WTC11 (cell line): ENCODE data around the gene MOSPD3. TPM values are rescaled to one million over a fixed set of nuclear protein-coding genes. Genes with fewer than 3 reads are reported as not detected.
A peak's percentile ranks its signal among the peaks of the same experiment; 100 is the strongest.

ENCODE experiments used
- ATAC-seq: fragments of 200-7000 bp; cut with Tn5 transposase; 2 replicates; pipeline ENCODE4 v1.10.0; 2021; ENCODE audit warnings: mild to moderate bottlenecking, moderate library complexity
- CTCF ChIA-PET: fragments of 300-600 bp; sonication (Branson Sonifier 250); formaldehyde crosslinking; loops from one replicate; lab custom pipeline; 2021; ENCODE audit warnings: antibody characterized with exemption; lab: Charles Lee
- POLR2A ChIA-PET: fragments of 350-600 bp; sonication (Branson Sonifier 250); formaldehyde crosslinking; loops from one replicate; lab custom pipeline; 2021; ENCODE audit warnings: antibody characterized with exemption; lab: Charles Lee
- DNase-seq: peaks from one replicate; pipeline ENCODE4 v3.0.0; 2021; ENCODE audit warnings: low spot score
- H3K27ac Mint-ChIP-seq: 2 replicates; pipeline ENCODE4 v1.8.0; 2021; ENCODE audit warnings: mixed read lengths
- H3K27me3 Mint-ChIP-seq: 2 replicates; pipeline ENCODE4 v1.8.0; 2021; ENCODE audit warnings: low read depth, mild to moderate bottlenecking, moderate library complexity, mixed read lengths
- H3K36me3 Mint-ChIP-seq: 2 replicates; pipeline ENCODE4 v1.8.0; 2021; ENCODE audit warnings: mixed read lengths
- H3K4me1 Mint-ChIP-seq: 2 replicates; pipeline ENCODE4 v1.8.0; 2022; ENCODE audit warnings: mixed read lengths
- H3K4me3 Mint-ChIP-seq: 2 replicates; pipeline ENCODE4 v1.8.0; 2021; ENCODE audit warnings: mild to moderate bottlenecking, moderate library complexity, mixed read lengths
- H3K9me3 Mint-ChIP-seq: 2 replicates; pipeline ENCODE4 v1.8.0; 2021; ENCODE audit warnings: mixed read lengths
- ATF1 ChIP-seq: sonication (generic); formaldehyde crosslinking; IDR thresholded peaks from 2 replicates; pipeline ENCODE4 v1.8.1; 2023; ENCODE audit warnings: mild to moderate bottlenecking, moderate library complexity, missing genetic modification reagents
- CBFB ChIP-seq: sonication (generic); formaldehyde crosslinking; IDR thresholded peaks from 2 replicates; pipeline ENCODE4 v1.8.1; 2022; ENCODE audit warnings: mild to moderate bottlenecking, low read depth, missing genetic modification reagents
- CREB1 ChIP-seq: sonication (generic); formaldehyde crosslinking; IDR thresholded peaks from 2 replicates; pipeline ENCODE4 v1.8.0; 2023; ENCODE audit warnings: mild to moderate bottlenecking, missing genetic modification reagents
- ELF4 ChIP-seq: sonication (generic); formaldehyde crosslinking; IDR thresholded peaks from 2 replicates; pipeline ENCODE4 v1.8.1; 2022; ENCODE audit warnings: low read depth, mild to moderate bottlenecking, moderate library complexity, missing genetic modification reagents
- GABPB1 ChIP-seq: sonication (generic); formaldehyde crosslinking; IDR thresholded peaks from 2 replicates; pipeline ENCODE4 v1.8.1; 2023; ENCODE audit warnings: mild to moderate bottlenecking, missing genetic modification reagents
- GRHL2 ChIP-seq: fragments of 250-450 bp; sonication (Bioruptor Pico); IDR thresholded peaks from 2 replicates; pipeline ENCODE4 v1.8.0; 2022; ENCODE audit warnings: mild to moderate bottlenecking, moderate library complexity; ENCODE audit not compliant: insufficient replicate concordance, severe bottlenecking
- KAT7 ChIP-seq: sonication (generic); formaldehyde crosslinking; IDR thresholded peaks from 2 replicates; pipeline ENCODE4 v1.8.1; 2023; ENCODE audit warnings: missing genetic modification reagents, mild to moderate bottlenecking, borderline replicate concordance
- MYBL2 ChIP-seq: sonication (generic); formaldehyde crosslinking; IDR thresholded peaks from 2 replicates; pipeline ENCODE4 v1.8.1; 2023; ENCODE audit warnings: mild to moderate bottlenecking, moderate library complexity, missing genetic modification reagents
- SMAD4 ChIP-seq: sonication (generic); formaldehyde crosslinking; IDR thresholded peaks from 2 replicates; pipeline ENCODE4 v1.8.0; 2022; ENCODE audit warnings: mild to moderate bottlenecking, missing genetic modification reagents
- SP1 ChIP-seq: sonication (generic); formaldehyde crosslinking; conservative IDR thresholded peaks from 2 replicates; pipeline ENCODE4 v1.8.1; 2022; ENCODE audit warnings: missing genetic modification reagents
- TEAD1 ChIP-seq: sonication (generic); formaldehyde crosslinking; IDR thresholded peaks from 2 replicates; pipeline ENCODE4 v1.8.0; 2022; ENCODE audit warnings: mild to moderate bottlenecking, missing genetic modification reagents
- TP53 ChIP-seq: sonication (generic); formaldehyde crosslinking; IDR thresholded peaks from 2 replicates; pipeline ENCODE4 v1.8.1; 2023; ENCODE audit warnings: mild to moderate bottlenecking, missing genetic modification reagents
- ZNF138 ChIP-seq: sonication (generic); formaldehyde crosslinking; conservative IDR thresholded peaks from 2 replicates; pipeline ENCODE4 v1.8.1; 2022; ENCODE audit warnings: mild to moderate bottlenecking, moderate library complexity, missing genetic modification reagents
- ZNF423 ChIP-seq: fragments of 250-450 bp; sonication (Bioruptor Pico); IDR thresholded peaks from 2 replicates; pipeline ENCODE4 v2.1.2; 2022; ENCODE audit warnings: mild to moderate bottlenecking, moderate library complexity
- total RNA-seq: library from RNA; stranded (reverse); gene quantifications from 3 replicates; pipeline ENCODE4 v1.2.3, GENCODE V29; 2021
- TF ChIP-seq, protein P1 (sequence below): fragments of 200-600 bp; IDR thresholded peaks from 2 replicates; pipeline ENCODE4 v1.8.0; 2022; ENCODE audit warnings: antibody characterized with exemption
- TF ChIP-seq, protein P2 (sequence below): sonication (generic); formaldehyde crosslinking; IDR thresholded peaks from 2 replicates; pipeline ENCODE4 v1.8.1; 2022; ENCODE audit warnings: mild to moderate bottlenecking, missing genetic modification reagents, moderate library complexity, borderline replicate concordance
- TF ChIP-seq, protein P3 (sequence below): sonication (generic); formaldehyde crosslinking; IDR thresholded peaks from 2 replicates; pipeline ENCODE4 v1.8.0; 2022; ENCODE audit warnings: mild to moderate bottlenecking, missing genetic modification reagents
- TF ChIP-seq, protein P4 (sequence below): sonication (generic); formaldehyde crosslinking; IDR thresholded peaks from 2 replicates; pipeline ENCODE4 v1.8.0; 2022; ENCODE audit warnings: mild to moderate bottlenecking, missing genetic modification reagents
- TF ChIP-seq, protein P5 (sequence below): sonication (generic); formaldehyde crosslinking; IDR thresholded peaks from 2 replicates; pipeline ENCODE4 v1.8.1; 2022; ENCODE audit warnings: missing genetic modification reagents, borderline replicate concordance
- TF ChIP-seq, protein P6 (sequence below): sonication (generic); formaldehyde crosslinking; IDR thresholded peaks from 2 replicates; pipeline ENCODE4 v1.8.1; 2023; ENCODE audit warnings: mild to moderate bottlenecking, missing genetic modification reagents, moderate library complexity
- TF ChIP-seq, protein P7 (sequence below): sonication (generic); formaldehyde crosslinking; conservative IDR thresholded peaks from 2 replicates; pipeline ENCODE4 v1.8.1; 2023; ENCODE audit warnings: mild to moderate bottlenecking, low read depth, missing genetic modification reagents, moderate library complexity
- TF ChIP-seq, protein P8 (sequence below): sonication (generic); formaldehyde crosslinking; IDR thresholded peaks from 2 replicates; pipeline ENCODE4 v1.8.1; 2023; ENCODE audit warnings: mild to moderate bottlenecking, missing genetic modification reagents

Gene MOSPD3
- total RNA-seq, 1 experiment from 2014 or later: 21.9 TPM

DNA sequence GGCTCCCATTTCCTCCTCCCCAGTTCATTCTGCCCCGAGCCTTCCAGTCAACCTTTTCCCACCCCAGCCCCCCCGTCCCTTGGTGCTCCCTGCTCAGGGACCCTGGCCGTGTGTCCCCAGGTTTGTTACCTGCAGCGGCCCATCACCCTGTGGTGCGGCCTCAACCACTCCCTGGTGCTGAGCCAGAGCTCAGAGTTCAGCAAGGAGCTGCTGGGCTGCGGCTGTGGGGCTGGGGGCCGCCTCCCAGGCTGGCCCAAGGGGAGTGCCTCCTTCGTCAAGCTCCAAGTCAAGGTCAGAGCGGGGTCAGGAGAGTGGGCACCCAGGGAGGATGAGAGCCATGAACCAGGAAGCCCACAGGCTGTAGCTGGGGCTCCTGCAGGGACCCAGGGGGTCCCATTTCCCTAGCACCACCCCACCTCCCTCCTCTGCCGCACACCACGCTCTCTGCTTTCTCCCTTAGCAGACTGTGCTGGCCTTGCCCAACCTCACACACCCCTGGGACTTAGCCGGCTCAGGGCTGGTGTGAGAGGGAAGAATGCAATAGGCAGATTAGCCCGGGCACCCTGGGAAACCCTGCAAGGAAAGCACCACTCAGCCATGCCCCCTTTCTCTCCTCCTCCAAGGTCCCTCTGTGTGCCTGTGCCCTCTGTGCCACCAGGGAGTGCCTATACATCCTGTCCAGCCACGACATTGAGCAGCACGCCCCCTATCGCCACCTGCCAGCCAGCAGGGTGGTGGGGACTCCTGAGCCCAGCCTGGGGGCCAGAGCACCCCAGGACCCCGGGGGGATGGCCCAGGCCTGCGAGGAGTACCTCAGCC lies 12.2 kb upstream of the MOSPD3 start:
- peak; percentile 50 for DNase-seq
- peaks cover 10% of the 10 kb centered on the region for H3K27me3 Mint-ChIP-seq
- H3K9me3 Mint-ChIP-seq: no peaks in the 10 kb centered on the region
- no peak for TF ChIP-seq KAT7 (CRISPR knock-in tag)
- TF ChIP-seq TP53: no peak
- TF ChIP-seq, protein P1, sequence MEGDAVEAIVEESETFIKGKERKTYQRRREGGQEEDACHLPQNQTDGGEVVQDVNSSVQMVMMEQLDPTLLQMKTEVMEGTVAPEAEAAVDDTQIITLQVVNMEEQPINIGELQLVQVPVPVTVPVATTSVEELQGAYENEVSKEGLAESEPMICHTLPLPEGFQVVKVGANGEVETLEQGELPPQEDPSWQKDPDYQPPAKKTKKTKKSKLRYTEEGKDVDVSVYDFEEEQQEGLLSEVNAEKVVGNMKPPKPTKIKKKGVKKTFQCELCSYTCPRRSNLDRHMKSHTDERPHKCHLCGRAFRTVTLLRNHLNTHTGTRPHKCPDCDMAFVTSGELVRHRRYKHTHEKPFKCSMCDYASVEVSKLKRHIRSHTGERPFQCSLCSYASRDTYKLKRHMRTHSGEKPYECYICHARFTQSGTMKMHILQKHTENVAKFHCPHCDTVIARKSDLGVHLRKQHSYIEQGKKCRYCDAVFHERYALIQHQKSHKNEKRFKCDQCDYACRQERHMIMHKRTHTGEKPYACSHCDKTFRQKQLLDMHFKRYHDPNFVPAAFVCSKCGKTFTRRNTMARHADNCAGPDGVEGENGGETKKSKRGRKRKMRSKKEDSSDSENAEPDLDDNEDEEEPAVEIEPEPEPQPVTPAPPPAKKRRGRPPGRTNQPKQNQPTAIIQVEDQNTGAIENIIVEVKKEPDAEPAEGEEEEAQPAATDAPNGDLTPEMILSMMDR: no peak
- TF ChIP-seq ATF1 (CRISPR knock-in tag): no peak
- TF ChIP-seq, protein P2, sequence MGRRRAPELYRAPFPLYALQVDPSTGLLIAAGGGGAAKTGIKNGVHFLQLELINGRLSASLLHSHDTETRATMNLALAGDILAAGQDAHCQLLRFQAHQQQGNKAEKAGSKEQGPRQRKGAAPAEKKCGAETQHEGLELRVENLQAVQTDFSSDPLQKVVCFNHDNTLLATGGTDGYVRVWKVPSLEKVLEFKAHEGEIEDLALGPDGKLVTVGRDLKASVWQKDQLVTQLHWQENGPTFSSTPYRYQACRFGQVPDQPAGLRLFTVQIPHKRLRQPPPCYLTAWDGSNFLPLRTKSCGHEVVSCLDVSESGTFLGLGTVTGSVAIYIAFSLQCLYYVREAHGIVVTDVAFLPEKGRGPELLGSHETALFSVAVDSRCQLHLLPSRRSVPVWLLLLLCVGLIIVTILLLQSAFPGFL: no peak
- no peak for TF ChIP-seq TEAD1 (CRISPR knock-in tag)
- no peak for TF ChIP-seq ZNF138 (CRISPR knock-in tag)
- TF ChIP-seq SP1 (CRISPR knock-in tag): no peak
- no peak overlapping the region for H3K27ac Mint-ChIP-seq
- no peak overlapping the region for H3K4me3 Mint-ChIP-seq
- ChIA-PET CTCF (interaction anchor here (2.1 kb wide), 1 partner anchor 105 kb away, joined by 6 read pairs; the partner anchor contains the start of gene POP7), POLR2A (interaction anchor here (1.0 kb wide), 1 partner anchor 12 kb away, joined by 3 read pairs; the partner anchor contains the start of gene MOSPD3)
- ATAC-seq: no peak
- H3K36me3 Mint-ChIP-seq: peaks cover 15% of the 10 kb centered on the region
- H3K4me1 Mint-ChIP-seq: peaks cover 32% of the 10 kb centered on the region

DNA sequence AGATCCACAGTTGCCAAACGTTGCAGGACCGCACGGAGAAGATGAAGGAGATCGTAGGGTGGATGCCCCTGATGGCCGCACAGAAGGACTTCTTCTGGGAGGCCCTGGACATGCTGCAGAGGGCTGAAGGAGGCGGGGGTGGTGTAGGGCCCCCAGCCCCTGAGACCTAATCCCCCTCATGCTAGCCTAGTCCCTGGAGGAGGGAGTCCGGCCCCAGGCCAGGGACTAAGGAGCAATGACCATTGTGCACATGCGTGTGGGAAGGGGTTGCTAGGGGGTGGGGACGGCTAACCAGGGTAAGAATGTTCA lies 11.7 kb upstream of the MOSPD3 start:
- CTCF ChIA-PET: interaction anchor here (2.1 kb wide), 1 partner anchor 105 kb away, joined by 6 read pairs; the partner anchor contains the start of gene POP7

More for the DNA sequence above, 11.7 kb upstream of the MOSPD3 start:
- ATAC-seq: no peak
- Mint-ChIP-seq H3K27ac (no peak overlapping the region), H3K4me3 (no peak overlapping the region), H3K9me3 (no peaks in the 10 kb centered on the region), H3K4me1 (peaks cover 33% of the 10 kb centered on the region), H3K36me3 (peaks cover 15% of the 10 kb centered on the region), H3K27me3 (peaks cover 10% of the 10 kb centered on the region)
- DNase-seq: no peak
- POLR2A ChIA-PET: no interaction called here
- TF ChIP-seq, protein P3, sequence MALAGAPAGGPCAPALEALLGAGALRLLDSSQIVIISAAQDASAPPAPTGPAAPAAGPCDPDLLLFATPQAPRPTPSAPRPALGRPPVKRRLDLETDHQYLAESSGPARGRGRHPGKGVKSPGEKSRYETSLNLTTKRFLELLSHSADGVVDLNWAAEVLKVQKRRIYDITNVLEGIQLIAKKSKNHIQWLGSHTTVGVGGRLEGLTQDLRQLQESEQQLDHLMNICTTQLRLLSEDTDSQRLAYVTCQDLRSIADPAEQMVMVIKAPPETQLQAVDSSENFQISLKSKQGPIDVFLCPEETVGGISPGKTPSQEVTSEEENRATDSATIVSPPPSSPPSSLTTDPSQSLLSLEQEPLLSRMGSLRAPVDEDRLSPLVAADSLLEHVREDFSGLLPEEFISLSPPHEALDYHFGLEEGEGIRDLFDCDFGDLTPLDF (CRISPR knock-in tag): no peak
- TF ChIP-seq, protein P4, sequence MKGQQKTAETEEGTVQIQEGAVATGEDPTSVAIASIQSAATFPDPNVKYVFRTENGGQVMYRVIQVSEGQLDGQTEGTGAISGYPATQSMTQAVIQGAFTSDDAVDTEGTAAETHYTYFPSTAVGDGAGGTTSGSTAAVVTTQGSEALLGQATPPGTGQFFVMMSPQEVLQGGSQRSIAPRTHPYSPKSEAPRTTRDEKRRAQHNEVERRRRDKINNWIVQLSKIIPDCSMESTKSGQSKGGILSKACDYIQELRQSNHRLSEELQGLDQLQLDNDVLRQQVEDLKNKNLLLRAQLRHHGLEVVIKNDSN (CRISPR knock-in tag): no peak
- no peak for TF ChIP-seq ZNF423 (CRISPR knock-in tag)
- TF ChIP-seq, protein P5, sequence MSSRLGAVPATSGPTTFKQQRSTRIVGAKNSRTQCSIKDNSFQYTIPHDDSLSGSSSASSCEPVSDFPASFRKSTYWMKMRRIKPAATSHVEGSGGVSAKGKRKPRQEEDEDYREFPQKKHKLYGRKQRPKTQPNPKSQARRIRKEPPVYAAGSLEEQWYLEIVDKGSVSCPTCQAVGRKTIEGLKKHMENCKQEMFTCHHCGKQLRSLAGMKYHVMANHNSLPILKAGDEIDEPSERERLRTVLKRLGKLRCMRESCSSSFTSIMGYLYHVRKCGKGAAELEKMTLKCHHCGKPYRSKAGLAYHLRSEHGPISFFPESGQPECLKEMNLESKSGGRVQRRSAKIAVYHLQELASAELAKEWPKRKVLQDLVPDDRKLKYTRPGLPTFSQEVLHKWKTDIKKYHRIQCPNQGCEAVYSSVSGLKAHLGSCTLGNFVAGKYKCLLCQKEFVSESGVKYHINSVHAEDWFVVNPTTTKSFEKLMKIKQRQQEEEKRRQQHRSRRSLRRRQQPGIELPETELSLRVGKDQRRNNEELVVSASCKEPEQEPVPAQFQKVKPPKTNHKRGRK: no peak
- TF ChIP-seq GABPB1: no peak
- TF ChIP-seq CREB1: no peak
- TF ChIP-seq MYBL2 (CRISPR knock-in tag): no peak
- TF ChIP-seq, protein P6, sequence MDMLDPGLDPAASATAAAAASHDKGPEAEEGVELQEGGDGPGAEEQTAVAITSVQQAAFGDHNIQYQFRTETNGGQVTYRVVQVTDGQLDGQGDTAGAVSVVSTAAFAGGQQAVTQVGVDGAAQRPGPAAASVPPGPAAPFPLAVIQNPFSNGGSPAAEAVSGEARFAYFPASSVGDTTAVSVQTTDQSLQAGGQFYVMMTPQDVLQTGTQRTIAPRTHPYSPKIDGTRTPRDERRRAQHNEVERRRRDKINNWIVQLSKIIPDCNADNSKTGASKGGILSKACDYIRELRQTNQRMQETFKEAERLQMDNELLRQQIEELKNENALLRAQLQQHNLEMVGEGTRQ (CRISPR knock-in tag): no peak
- no peak for TF ChIP-seq ELF4 (CRISPR knock-in tag)
- TF ChIP-seq, protein P7, sequence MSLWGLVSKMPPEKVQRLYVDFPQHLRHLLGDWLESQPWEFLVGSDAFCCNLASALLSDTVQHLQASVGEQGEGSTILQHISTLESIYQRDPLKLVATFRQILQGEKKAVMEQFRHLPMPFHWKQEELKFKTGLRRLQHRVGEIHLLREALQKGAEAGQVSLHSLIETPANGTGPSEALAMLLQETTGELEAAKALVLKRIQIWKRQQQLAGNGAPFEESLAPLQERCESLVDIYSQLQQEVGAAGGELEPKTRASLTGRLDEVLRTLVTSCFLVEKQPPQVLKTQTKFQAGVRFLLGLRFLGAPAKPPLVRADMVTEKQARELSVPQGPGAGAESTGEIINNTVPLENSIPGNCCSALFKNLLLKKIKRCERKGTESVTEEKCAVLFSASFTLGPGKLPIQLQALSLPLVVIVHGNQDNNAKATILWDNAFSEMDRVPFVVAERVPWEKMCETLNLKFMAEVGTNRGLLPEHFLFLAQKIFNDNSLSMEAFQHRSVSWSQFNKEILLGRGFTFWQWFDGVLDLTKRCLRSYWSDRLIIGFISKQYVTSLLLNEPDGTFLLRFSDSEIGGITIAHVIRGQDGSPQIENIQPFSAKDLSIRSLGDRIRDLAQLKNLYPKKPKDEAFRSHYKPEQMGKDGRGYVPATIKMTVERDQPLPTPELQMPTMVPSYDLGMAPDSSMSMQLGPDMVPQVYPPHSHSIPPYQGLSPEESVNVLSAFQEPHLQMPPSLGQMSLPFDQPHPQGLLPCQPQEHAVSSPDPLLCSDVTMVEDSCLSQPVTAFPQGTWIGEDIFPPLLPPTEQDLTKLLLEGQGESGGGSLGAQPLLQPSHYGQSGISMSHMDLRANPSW (CRISPR knock-in tag): no peak
- TF ChIP-seq SMAD4 (CRISPR knock-in tag): no peak
- TF ChIP-seq, protein P8, sequence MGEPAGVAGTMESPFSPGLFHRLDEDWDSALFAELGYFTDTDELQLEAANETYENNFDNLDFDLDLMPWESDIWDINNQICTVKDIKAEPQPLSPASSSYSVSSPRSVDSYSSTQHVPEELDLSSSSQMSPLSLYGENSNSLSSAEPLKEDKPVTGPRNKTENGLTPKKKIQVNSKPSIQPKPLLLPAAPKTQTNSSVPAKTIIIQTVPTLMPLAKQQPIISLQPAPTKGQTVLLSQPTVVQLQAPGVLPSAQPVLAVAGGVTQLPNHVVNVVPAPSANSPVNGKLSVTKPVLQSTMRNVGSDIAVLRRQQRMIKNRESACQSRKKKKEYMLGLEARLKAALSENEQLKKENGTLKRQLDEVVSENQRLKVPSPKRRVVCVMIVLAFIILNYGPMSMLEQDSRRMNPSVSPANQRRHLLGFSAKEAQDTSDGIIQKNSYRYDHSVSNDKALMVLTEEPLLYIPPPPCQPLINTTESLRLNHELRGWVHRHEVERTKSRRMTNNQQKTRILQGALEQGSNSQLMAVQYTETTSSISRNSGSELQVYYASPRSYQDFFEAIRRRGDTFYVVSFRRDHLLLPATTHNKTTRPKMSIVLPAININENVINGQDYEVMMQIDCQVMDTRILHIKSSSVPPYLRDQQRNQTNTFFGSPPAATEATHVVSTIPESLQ (CRISPR knock-in tag): no peak
- no peak for TF ChIP-seq GRHL2 (CRISPR knock-in tag)
- TF ChIP-seq CBFB (CRISPR knock-in tag): no peak
